ENCODE measurements around the gene OMP. TPM values are rescaled to one million over a fixed set of nuclear protein-coding genes. Genes with fewer than 3 reads are reported as not detected.

OMP gene
- total RNA-seq, 1 experiment from 2014 or later = 1.4 TPM

GRCh38 chr11:77087723-77088225 lies 14.9 kb upstream of the OMP start:
- Histone ChIP-seq H3K36me3 (ENCODE audit: low read depth) (no peaks in the 10 kb centered on the region), H3K9me2 (ENCODE audit: insufficient read depth) (no peaks in the 10 kb centered on the region), H3K9me3 (ENCODE audit: insufficient read depth, low read depth) (no peaks in the 10 kb centered on the region), H3F3A (ENCODE audit: insufficient read depth, low read depth) (peaks cover 12% of the 10 kb centered on the region; the same call in 1 of the 2 replicates), H3K4me1 (replicated peaks; ENCODE audit: insufficient read depth) (peaks cover 44% of the 10 kb centered on the region), H3K4me2 (no peak overlapping the region), H4K20me1 (ENCODE audit: insufficient read depth) (no peaks in the 10 kb centered on the region), H3K4me3 (no peak overlapping the region), H3K27me3 (ENCODE audit: insufficient read depth, low read depth) (no peaks in the 10 kb centered on the region), H2AFZ (no peak overlapping the region), H3K27ac (no peak overlapping the region), H3K79me2 (ENCODE audit: low read depth) (no peaks in the 10 kb centered on the region)
- BruUV-seq (replicated peaks) = no TSS peak
- TF ChIP-seq EZH2 (IDR thresholded peaks at IDR 0.05; ENCODE audit: low read depth) = no peak
- TF ChIP-seq CTCF (conservative IDR thresholded peaks at IDR 0.05) = no peak
- ChIA-PET CTCF (no interaction called here), POLR2A (ENCODE audit: unreplicated experiment) (no interaction called here)
- intact Hi-C loops (cut with micrococcal nuclease; ENCODE audit: unreplicated experiment) = loop anchor here (1.0 kb wide), 2 partner anchors 13 to 21 kb away; partner anchors contain the start of gene CAPN5
- DNase-seq = no peak

DNA sequence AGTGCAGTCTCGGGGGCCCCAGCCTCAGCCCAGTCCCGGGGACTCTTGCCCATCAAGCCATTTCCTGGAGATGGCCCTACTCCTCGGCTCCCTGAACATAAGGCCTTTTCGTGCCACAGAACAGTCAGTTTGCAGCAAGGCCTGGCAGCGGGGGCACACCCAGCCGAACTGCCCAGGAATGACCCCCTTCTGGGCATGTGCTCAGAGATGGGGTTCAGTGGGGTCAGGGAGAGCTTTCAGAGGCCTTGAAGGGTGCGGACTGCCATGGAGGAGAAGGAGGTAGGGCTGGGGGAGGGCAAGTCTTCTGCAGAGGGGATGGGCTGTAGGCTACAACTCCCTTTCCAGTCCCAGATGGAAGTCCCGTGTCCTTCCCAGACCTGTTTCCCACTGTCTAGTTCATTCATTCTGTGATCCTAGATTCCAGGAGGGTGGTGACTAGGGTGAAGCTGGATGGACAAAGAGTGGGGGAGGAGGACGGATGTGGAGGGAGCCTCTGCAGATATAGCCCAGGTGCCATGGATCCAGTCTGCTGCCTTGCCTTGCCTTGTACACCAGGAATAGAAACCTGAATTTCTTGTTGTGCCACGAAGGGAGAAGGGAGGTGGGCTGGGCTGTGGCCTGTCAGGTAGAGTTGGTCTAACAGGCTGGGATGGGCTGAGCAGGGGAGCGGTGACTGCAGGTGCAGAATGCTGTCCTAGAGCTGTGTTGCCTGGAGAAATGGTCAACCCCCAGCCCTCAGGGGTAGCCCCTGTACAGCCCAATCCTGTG lies 14.2 kb upstream of the OMP start:
- Histone ChIP-seq H3K9me2 (ENCODE audit: insufficient read depth) (no peaks in the 10 kb centered on the region), H4K20me1 (ENCODE audit: insufficient read depth) (no peaks in the 10 kb centered on the region), H3K4me3 (no peak overlapping the region), H3K9me3 (ENCODE audit: insufficient read depth, low read depth) (no peaks in the 10 kb centered on the region), H3K4me2 (peak overlapping the region; percentile 64), H3K36me3 (ENCODE audit: low read depth) (no peaks in the 10 kb centered on the region), H3K27me3 (ENCODE audit: insufficient read depth, low read depth) (no peaks in the 10 kb centered on the region), H3K27ac (no peak overlapping the region), H3F3A (ENCODE audit: insufficient read depth, low read depth) (peaks cover 12% of the 10 kb centered on the region; the same call in 1 of the 2 replicates), H3K79me2 (ENCODE audit: low read depth) (no peaks in the 10 kb centered on the region), H2AFZ (no peak overlapping the region), H3K4me1 (replicated peaks; ENCODE audit: insufficient read depth) (peaks cover 44% of the 10 kb centered on the region)
- intact Hi-C loops (cut with micrococcal nuclease; ENCODE audit: unreplicated experiment) = loop anchor here (1.0 kb wide), 2 partner anchors 14 to 22 kb away; partner anchors contain the start of gene CAPN5
- POLR2A ChIA-PET (ENCODE audit: unreplicated experiment) = interaction anchor here (0.5 kb wide), 1 partner anchor 25 kb away, joined by 5 read pairs; no protein-coding TSS in a partner anchor
- CTCF ChIA-PET = interaction anchor here (0.5 to 1.2 kb wide), 4 partner anchors 15 to 236 kb away, joined by 3 to 10 read pairs (median 4); no protein-coding TSS in a partner anchor
- BruUV-seq (replicated peaks) = no TSS peak
- peak; percentile 85 to 92 for DNase-seq
- no peak for TF ChIP-seq CTCF (conservative IDR thresholded peaks at IDR 0.05)
- TF ChIP-seq EZH2 (IDR thresholded peaks at IDR 0.05; ENCODE audit: low read depth) = no peak

DNA sequence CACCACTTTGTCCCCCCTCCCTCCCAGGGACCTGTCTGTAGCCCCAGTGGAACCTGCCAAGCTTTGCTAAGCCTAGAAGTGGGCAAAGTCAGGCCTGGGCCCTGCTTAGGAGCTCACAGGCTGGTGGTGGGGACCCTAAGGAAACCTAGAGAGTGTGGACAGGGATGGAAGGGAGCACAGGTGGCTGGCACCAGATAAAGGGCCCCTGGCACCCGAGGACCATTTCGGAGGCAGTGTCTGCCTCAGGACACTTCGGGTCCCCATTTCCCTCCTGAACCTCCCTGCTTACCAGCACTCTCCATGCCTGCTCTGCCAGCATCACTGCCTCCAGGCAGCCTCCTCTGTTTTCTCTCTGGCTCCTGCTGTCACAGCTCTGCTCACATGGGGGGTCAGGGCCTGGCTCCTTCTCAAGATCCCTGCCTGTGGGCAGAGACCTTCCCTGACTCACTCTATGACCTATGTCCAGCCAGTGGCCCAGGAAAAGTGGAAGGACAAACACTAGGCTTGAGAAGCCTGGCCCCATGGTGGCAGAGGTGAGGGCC lies 13.6 kb upstream of the OMP start:
- H3K27ac ChIP-seq = no peak overlapping the region
- no peak overlapping the region for H3K4me3 ChIP-seq
- no peaks in the 10 kb centered on the region for H3K9me3 ChIP-seq (ENCODE audit: insufficient read depth, low read depth)
- peaks cover 12% of the 10 kb centered on the region; the same call in 1 of the 2 replicates for H3F3A ChIP-seq (ENCODE audit: insufficient read depth, low read depth)
- no peaks in the 10 kb centered on the region for H3K36me3 ChIP-seq (ENCODE audit: low read depth)
- intact Hi-C loops (cut with micrococcal nuclease; ENCODE audit: unreplicated experiment) = no loop called here
- CTCF ChIA-PET = interaction anchor here (0.5 to 1.2 kb wide), 4 partner anchors 16 to 235 kb away, joined by 3 to 10 read pairs (median 4); no protein-coding TSS in a partner anchor
- DNase-seq = no peak
- H3K79me2 ChIP-seq (ENCODE audit: low read depth) = no peaks in the 10 kb centered on the region
- no peak for TF ChIP-seq EZH2 (IDR thresholded peaks at IDR 0.05; ENCODE audit: low read depth)
- no peak for TF ChIP-seq CTCF (conservative IDR thresholded peaks at IDR 0.05)
- no TSS peak for BruUV-seq (replicated peaks)
- H3K4me2 ChIP-seq = peak overlapping the region; percentile 64
- no peaks in the 10 kb centered on the region for H3K9me2 ChIP-seq (ENCODE audit: insufficient read depth)
- H3K27me3 ChIP-seq (ENCODE audit: insufficient read depth, low read depth) = no peaks in the 10 kb centered on the region
- H2AFZ ChIP-seq = no peak overlapping the region
- H4K20me1 ChIP-seq (ENCODE audit: insufficient read depth) = no peaks in the 10 kb centered on the region
- POLR2A ChIA-PET (ENCODE audit: unreplicated experiment) = interaction anchor here (0.5 kb wide), 1 partner anchor 26 kb away, joined by 5 read pairs; no protein-coding TSS in a partner anchor
- peaks cover 44% of the 10 kb centered on the region for H3K4me1 ChIP-seq (replicated peaks; ENCODE audit: insufficient read depth)

Data from PC-9 (cell line).